ENCODE data around the gene NT5DC4.

GRCh38 chr2:112725545-112726457 is 5.0 kb downstream of the NT5DC4 start:
- TF ChIP-seq CTCF (IDR thresholded peaks at IDR 0.05; ENCODE audit: insufficient read depth, low read depth, low read length) (no peak), EZH2 (IDR thresholded peaks at IDR 0.05; ENCODE audit: insufficient read depth, low read length) (no peak)

Data from astrocyte (in vitro differentiated cells and primary cell).